GM23338 (cell line): ENCODE results near the gene SYNGR4. TPM values are rescaled to one million over a fixed set of nuclear protein-coding genes. Genes with fewer than 3 reads are reported as not detected.

Experiments used
- ATAC-seq: fragments of 200-7000 bp; cut with Tn5 transposase; 3 replicates; pipeline ENCODE4 v1.9.1; 2020
- DNase-seq: peaks from one replicate; pipeline ENCODE4 v3.0.0-alpha.2; 2015; ENCODE audit warnings: low spot score
- H2AFZ ChIP-seq: fragments of 200-600 bp; sonication (generic); 2 replicates; pipeline ENCODE4 v1.8.0; 2016; ENCODE audit warnings: antibody characterized with exemption, mild to moderate bottlenecking, moderate library complexity
- H3F3A ChIP-seq: fragments of 200-600 bp; sonication (generic); replicated peaks from 2 replicates; pipeline ENCODE4 v1.8.0; 2017; ENCODE audit warnings: antibody characterized with exemption, mixed run types, low read depth
- H3K27ac ChIP-seq: fragments of 200-600 bp; sonication (generic); 2 replicates; pipeline ENCODE4 v1.6.1; 2016; ENCODE audit warnings: low read depth
- H3K27me3 ChIP-seq: fragments of 200-600 bp; sonication (generic); 2 replicates; pipeline ENCODE4 v1.8.0; 2016; ENCODE audit warnings: mild to moderate bottlenecking, mixed run types, moderate library complexity; ENCODE audit not compliant: insufficient read depth
- H3K36me3 ChIP-seq: fragments of 200-600 bp; sonication (generic); 2 replicates; pipeline ENCODE4 v1.8.0; 2016; ENCODE audit warnings: mild to moderate bottlenecking; ENCODE audit not compliant: insufficient read depth
- H3K4me1 ChIP-seq: fragments of 200-600 bp; sonication (generic); 2 replicates; pipeline ENCODE4 v1.8.0; 2016; ENCODE audit warnings: mild to moderate bottlenecking, moderate library complexity; ENCODE audit not compliant: insufficient read depth
- H3K4me2 ChIP-seq: fragments of 200-600 bp; sonication (generic); 2 replicates; pipeline ENCODE4 v1.7.1; 2017; ENCODE audit warnings: mixed run types
- H3K4me3 ChIP-seq: fragments of 200-600 bp; sonication (generic); 2 replicates; pipeline ENCODE4 v1.6.1; 2016; ENCODE audit warnings: mixed run types
- H3K79me2 ChIP-seq: fragments of 200-600 bp; sonication (generic); replicated peaks from 2 replicates; pipeline ENCODE4 v1.8.0; 2017; ENCODE audit warnings: mild to moderate bottlenecking; ENCODE audit not compliant: insufficient read depth
- H3K9me2 ChIP-seq: fragments of 200-600 bp; sonication (generic); 2 replicates; pipeline ENCODE4 v1.8.0; 2017; ENCODE audit not compliant: insufficient read depth
- H4K20me1 ChIP-seq: fragments of 200-600 bp; sonication (generic); replicated peaks from 2 replicates; pipeline ENCODE4 v1.8.0; 2017; ENCODE audit warnings: mild to moderate bottlenecking; ENCODE audit not compliant: insufficient read depth
- H3K27ac Mint-ChIP-seq: 2 replicates; pipeline ENCODE4 v1.8.0; 2020; ENCODE audit warnings: inconsistent platforms, mild to moderate bottlenecking, moderate library complexity, mixed read lengths
- H3K27me3 Mint-ChIP-seq: 3 replicates; pipeline ENCODE4 v1.8.0; 2022; ENCODE audit warnings: low read depth, mild to moderate bottlenecking, moderate library complexity, mixed read lengths, inconsistent platforms; ENCODE audit not compliant: insufficient read depth, poor library complexity
- H3K36me3 Mint-ChIP-seq: 3 replicates; pipeline ENCODE4 v1.8.0; 2021; ENCODE audit warnings: low read depth, mild to moderate bottlenecking, inconsistent platforms, moderate library complexity, mixed read lengths
- H3K4me1 Mint-ChIP-seq: 3 replicates; pipeline ENCODE4 v1.8.0; 2020; ENCODE audit warnings: mild to moderate bottlenecking, inconsistent platforms, mixed read lengths
- H3K4me3 Mint-ChIP-seq: 3 replicates; pipeline ENCODE4 v1.8.0; 2021; ENCODE audit warnings: moderate library complexity, mild to moderate bottlenecking, inconsistent platforms, mixed read lengths
- H3K9me3 Mint-ChIP-seq: 3 replicates; pipeline ENCODE4 v1.8.0; 2020; ENCODE audit warnings: moderate library complexity, mild to moderate bottlenecking, inconsistent platforms, mixed read lengths
- CREB1 ChIP-seq: fragments of 250-450 bp; sonication (Bioruptor Pico); IDR thresholded peaks from 2 replicates; pipeline ENCODE4 v1.5.0; 2020; ENCODE audit warnings: low read depth, mild to moderate bottlenecking, moderate library complexity
- EZH2 ChIP-seq: fragments of 200-600 bp; sonication (generic); IDR thresholded peaks from one replicate; pipeline ENCODE4 v1.8.0; 2017; ENCODE audit warnings: antibody characterized with exemption, mild to moderate bottlenecking, low read depth; ENCODE audit not compliant: unreplicated experiment
- JUNB ChIP-seq: IDR thresholded peaks from one replicate; pipeline ENCODE4 v1.6.1; 2016; ENCODE audit warnings: antibody characterized with exemption; ENCODE audit not compliant: unreplicated experiment
- NANOG ChIP-seq: IDR thresholded peaks from 2 replicates; pipeline ENCODE4 v1.6.1; 2016; ENCODE audit warnings: antibody characterized with exemption, borderline replicate concordance
- STAT1 ChIP-seq: IDR thresholded peaks from one replicate; pipeline ENCODE4 v1.6.1; 2016; ENCODE audit warnings: antibody characterized with exemption; ENCODE audit not compliant: unreplicated experiment
- ZNF331 ChIP-seq: fragments of 250-450 bp; sonication (Bioruptor Pico); IDR thresholded peaks from 2 replicates; pipeline ENCODE4 v1.5.0; 2020; ENCODE audit warnings: low read depth, mild to moderate bottlenecking, moderate library complexity
- polyA plus RNA-seq: library from polyadenylated mRNA; unstranded; fragments of >200 nt; fragmentation: Nextera tagmentation; extraction: Ambion mirVana; gene quantifications from 2 replicates; pipeline ENCODE4 v1.2.1, GENCODE V29; 2016
- total RNA-seq: library from RNA; depleted of rRNA; stranded (reverse); fragments of >200 nt; shearing (Covaris generic); gene quantifications from 2 replicates; pipeline ENCODE4 v1.2.3, GENCODE V29; 2014
- TF ChIP-seq, protein P1 (sequence below): IDR thresholded peaks from one replicate; pipeline ENCODE4 v1.6.1; 2018; ENCODE audit warnings: antibody characterized with exemption; ENCODE audit not compliant: unreplicated experiment
- TF ChIP-seq, protein P2 (sequence below): fragments of 250-450 bp; sonication (Bioruptor Pico); IDR thresholded peaks from 2 replicates; pipeline ENCODE4 v1.5.0; 2020; ENCODE audit warnings: mild to moderate bottlenecking, moderate library complexity
- TF ChIP-seq, protein P3 (sequence below): IDR thresholded peaks from 2 replicates; pipeline ENCODE4 v1.6.1; 2016; ENCODE audit warnings: antibody characterized with exemption

SYNGR4 gene
- total and polyA plus RNA-seq, 2 experiments from 2014 or later = not detected

DNA sequence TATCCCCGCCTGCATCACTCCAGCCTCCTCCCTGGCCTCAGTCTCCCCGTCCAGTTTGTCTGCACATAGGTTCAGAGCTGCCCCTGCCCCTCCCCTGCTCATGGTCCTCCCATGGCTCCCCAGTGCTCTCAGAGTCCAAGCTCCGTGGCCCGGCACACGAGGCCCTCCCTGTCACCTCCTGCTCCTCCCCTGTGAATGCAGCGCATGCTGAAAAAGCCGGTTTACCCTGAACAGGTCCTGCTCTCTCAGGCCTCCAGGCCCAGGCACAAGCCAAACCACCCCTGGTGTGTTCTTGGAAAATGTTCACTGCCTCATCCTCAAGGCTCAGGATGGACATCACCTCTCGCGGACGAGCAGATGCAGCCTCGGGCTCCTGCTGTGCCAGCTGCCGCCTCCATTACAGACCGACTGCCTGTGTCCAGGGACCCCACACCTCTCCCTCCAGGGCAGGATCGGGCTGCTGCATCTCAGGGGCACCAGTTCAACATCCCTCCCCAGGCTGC, 25.9 kb upstream of the SYNGR4 start:
- H3K79me2 ChIP-seq = no peaks in the 10 kb centered on the region
- Mint-ChIP-seq H3K27me3 (peaks cover 17% of the 10 kb centered on the region), H3K9me3 (no peaks in the 10 kb centered on the region), H3K4me1 (peaks cover 3% of the 10 kb centered on the region), H3K4me3 (no peak overlapping the region), H3K27ac (no peak overlapping the region), H3K36me3 (no peaks in the 10 kb centered on the region)
- peaks cover 4% of the 10 kb centered on the region for H3K4me1 ChIP-seq
- ATAC-seq = no peak
- H3K27ac ChIP-seq = no peak overlapping the region
- no peaks in the 10 kb centered on the region for H3K9me2 ChIP-seq
- no peak overlapping the region for H2AFZ ChIP-seq
- TF ChIP-seq, protein P1, sequence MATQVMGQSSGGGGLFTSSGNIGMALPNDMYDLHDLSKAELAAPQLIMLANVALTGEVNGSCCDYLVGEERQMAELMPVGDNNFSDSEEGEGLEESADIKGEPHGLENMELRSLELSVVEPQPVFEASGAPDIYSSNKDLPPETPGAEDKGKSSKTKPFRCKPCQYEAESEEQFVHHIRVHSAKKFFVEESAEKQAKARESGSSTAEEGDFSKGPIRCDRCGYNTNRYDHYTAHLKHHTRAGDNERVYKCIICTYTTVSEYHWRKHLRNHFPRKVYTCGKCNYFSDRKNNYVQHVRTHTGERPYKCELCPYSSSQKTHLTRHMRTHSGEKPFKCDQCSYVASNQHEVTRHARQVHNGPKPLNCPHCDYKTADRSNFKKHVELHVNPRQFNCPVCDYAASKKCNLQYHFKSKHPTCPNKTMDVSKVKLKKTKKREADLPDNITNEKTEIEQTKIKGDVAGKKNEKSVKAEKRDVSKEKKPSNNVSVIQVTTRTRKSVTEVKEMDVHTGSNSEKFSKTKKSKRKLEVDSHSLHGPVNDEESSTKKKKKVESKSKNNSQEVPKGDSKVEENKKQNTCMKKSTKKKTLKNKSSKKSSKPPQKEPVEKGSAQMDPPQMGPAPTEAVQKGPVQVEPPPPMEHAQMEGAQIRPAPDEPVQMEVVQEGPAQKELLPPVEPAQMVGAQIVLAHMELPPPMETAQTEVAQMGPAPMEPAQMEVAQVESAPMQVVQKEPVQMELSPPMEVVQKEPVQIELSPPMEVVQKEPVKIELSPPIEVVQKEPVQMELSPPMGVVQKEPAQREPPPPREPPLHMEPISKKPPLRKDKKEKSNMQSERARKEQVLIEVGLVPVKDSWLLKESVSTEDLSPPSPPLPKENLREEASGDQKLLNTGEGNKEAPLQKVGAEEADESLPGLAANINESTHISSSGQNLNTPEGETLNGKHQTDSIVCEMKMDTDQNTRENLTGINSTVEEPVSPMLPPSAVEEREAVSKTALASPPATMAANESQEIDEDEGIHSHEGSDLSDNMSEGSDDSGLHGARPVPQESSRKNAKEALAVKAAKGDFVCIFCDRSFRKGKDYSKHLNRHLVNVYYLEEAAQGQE = no peak
- TF ChIP-seq, protein P2, sequence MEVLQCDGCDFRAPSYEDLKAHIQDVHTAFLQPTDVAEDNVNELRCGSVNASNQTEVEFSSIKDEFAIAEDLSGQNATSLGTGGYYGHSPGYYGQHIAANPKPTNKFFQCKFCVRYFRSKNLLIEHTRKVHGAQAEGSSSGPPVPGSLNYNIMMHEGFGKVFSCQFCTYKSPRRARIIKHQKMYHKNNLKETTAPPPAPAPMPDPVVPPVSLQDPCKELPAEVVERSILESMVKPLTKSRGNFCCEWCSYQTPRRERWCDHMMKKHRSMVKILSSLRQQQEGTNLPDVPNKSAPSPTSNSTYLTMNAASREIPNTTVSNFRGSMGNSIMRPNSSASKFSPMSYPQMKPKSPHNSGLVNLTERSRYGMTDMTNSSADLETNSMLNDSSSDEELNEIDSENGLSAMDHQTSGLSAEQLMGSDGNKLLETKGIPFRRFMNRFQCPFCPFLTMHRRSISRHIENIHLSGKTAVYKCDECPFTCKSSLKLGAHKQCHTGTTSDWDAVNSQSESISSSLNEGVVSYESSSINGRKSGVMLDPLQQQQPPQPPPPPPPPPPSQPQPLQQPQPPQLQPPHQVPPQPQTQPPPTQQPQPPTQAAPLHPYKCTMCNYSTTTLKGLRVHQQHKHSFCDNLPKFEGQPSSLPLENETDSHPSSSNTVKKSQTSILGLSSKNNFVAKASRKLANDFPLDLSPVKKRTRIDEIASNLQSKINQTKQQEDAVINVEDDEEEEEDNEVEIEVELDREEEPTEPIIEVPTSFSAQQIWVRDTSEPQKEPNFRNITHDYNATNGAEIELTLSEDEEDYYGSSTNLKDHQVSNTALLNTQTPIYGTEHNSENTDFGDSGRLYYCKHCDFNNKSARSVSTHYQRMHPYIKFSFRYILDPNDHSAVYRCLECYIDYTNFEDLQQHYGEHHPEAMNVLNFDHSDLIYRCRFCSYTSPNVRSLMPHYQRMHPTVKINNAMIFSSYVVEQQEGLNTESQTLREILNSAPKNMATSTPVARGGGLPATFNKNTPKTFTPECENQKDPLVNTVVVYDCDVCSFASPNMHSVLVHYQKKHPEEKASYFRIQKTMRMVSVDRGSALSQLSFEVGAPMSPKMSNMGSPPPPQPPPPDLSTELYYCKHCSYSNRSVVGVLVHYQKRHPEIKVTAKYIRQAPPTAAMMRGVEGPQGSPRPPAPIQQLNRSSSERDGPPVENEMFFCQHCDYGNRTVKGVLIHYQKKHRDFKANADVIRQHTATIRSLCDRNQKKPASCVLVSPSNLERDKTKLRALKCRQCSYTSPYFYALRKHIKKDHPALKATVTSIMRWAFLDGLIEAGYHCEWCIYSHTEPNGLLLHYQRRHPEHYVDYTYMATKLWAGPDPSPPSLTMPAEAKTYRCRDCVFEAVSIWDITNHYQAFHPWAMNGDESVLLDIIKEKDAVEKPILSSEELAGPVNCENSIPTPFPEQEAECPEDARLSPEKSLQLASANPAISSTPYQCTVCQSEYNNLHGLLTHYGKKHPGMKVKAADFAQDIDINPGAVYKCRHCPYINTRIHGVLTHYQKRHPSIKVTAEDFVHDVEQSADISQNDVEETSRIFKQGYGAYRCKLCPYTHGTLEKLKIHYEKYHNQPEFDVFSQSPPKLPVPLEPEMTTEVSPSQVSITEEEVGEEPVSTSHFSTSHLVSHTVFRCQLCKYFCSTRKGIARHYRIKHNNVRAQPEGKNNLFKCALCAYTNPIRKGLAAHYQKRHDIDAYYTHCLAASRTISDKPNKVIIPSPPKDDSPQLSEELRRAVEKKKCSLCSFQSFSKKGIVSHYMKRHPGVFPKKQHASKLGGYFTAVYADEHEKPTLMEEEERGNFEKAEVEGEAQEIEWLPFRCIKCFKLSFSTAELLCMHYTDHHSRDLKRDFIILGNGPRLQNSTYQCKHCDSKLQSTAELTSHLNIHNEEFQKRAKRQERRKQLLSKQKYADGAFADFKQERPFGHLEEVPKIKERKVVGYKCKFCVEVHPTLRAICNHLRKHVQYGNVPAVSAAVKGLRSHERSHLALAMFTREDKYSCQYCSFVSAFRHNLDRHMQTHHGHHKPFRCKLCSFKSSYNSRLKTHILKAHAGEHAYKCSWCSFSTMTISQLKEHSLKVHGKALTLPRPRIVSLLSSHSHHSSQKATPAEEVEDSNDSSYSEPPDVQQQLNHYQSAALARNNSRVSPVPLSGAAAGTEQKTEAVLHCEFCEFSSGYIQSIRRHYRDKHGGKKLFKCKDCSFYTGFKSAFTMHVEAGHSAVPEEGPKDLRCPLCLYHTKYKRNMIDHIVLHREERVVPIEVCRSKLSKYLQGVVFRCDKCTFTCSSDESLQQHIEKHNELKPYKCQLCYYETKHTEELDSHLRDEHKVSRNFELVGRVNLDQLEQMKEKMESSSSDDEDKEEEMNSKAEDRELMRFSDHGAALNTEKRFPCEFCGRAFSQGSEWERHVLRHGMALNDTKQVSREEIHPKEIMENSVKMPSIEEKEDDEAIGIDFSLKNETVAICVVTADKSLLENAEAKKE (CRISPR knock-in tag) = no peak
- TF ChIP-seq NANOG = no peak
- no peak for TF ChIP-seq JUNB
- TF ChIP-seq ZNF331 = no peak
- no peak for TF ChIP-seq EZH2
- no peak for TF ChIP-seq CREB1
- no peak for TF ChIP-seq STAT1
- TF ChIP-seq, protein P3, sequence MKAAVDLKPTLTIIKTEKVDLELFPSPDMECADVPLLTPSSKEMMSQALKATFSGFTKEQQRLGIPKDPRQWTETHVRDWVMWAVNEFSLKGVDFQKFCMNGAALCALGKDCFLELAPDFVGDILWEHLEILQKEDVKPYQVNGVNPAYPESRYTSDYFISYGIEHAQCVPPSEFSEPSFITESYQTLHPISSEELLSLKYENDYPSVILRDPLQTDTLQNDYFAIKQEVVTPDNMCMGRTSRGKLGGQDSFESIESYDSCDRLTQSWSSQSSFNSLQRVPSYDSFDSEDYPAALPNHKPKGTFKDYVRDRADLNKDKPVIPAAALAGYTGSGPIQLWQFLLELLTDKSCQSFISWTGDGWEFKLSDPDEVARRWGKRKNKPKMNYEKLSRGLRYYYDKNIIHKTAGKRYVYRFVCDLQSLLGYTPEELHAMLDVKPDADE = no peak
- H4K20me1 ChIP-seq = no peaks in the 10 kb centered on the region
- H3K27me3 ChIP-seq = no peaks in the 10 kb centered on the region
- H3K4me2 ChIP-seq = no peak overlapping the region
- no peak for DNase-seq
- H3K36me3 ChIP-seq = no peaks in the 10 kb centered on the region
- peaks cover 7% of the 10 kb centered on the region; the same call in 1 of the 2 replicates for H3F3A ChIP-seq
- H3K4me3 ChIP-seq = no peak overlapping the region
